H1 (cell line): Measurements from ENCODE around the gene GALNT2. TPM values are rescaled to one million over a fixed set of nuclear protein-coding genes. Genes with fewer than 3 reads are reported as not detected.

Experiments
- CTCF ChIA-PET: fragments of 300-600 bp; sonication (Branson Sonifier 250); formaldehyde crosslinking; loops from one replicate; lab custom pipeline; 2021; ENCODE audit not compliant: partially characterized antibody; lab: Charles Lee
- POLR2A ChIA-PET: fragments of 300-600 bp; sonication (Branson Sonifier 250); formaldehyde crosslinking; loops from one replicate; lab custom pipeline; 2021; ENCODE audit warnings: inconsistent platforms; ENCODE audit not compliant: partially characterized antibody; lab: Charles Lee
- DNase-seq, 2 experiments: peaks; one replicate each; pipeline versions ENCODE4 v3.0.0 to v3.0.0-alpha.2; 2010 to 2022; ENCODE audit warnings: low spot score in 2 of 2, low read depth in 1 of 2, mixed read lengths in 1 of 2
- FAIRE-seq: peaks from 2 replicates; lab custom pipeline; 2011; peaks lifted over from hg19 to GRCh38; lab: Jason Lieb, UNC
- H2AFZ ChIP-seq: 2 replicates; pipeline ENCODE4 v1.8.1; 2012; ENCODE audit warnings: low read length, inconsistent platforms
- H2AK5ac ChIP-seq: 2 replicates; pipeline ENCODE4 v1.6.1; 2013; ENCODE audit warnings: low read depth, low read length
- H2BK120ac ChIP-seq: replicated peaks from 2 replicates; pipeline ENCODE3; 2013; ENCODE audit warnings: low read depth, low read length, inconsistent platforms
- H2BK12ac ChIP-seq: 2 replicates; pipeline ENCODE4 v1.6.1; 2013; ENCODE audit warnings: low read depth, low read length
- H2BK15ac ChIP-seq: 2 replicates; pipeline ENCODE4 v1.6.1; 2013; ENCODE audit warnings: low read length
- H2BK20ac ChIP-seq: 2 replicates; pipeline ENCODE4 v1.6.1; 2013; ENCODE audit warnings: low read length
- H2BK5ac ChIP-seq: 2 replicates; pipeline ENCODE4 v1.6.1; 2013; ENCODE audit warnings: low read depth, low read length
- H3K14ac ChIP-seq: 2 replicates; pipeline ENCODE4 v1.6.1; 2013; ENCODE audit warnings: inconsistent platforms; ENCODE audit not compliant: insufficient read length
- H3K18ac ChIP-seq: 2 replicates; pipeline ENCODE4 v1.6.1; 2013; ENCODE audit warnings: low read length; ENCODE audit errors: extremely low read depth
- H3K23ac ChIP-seq: 2 replicates; pipeline ENCODE4 v1.6.1; 2013; ENCODE audit warnings: inconsistent platforms; ENCODE audit not compliant: insufficient read length
- H3K23me2 ChIP-seq: 2 replicates; pipeline ENCODE4 v1.6.1; 2013; ENCODE audit warnings: low read depth, low read length
- H3K27ac ChIP-seq: 2 replicates; pipeline ENCODE4 v1.6.1; 2011; ENCODE audit warnings: low read depth, low read length, inconsistent platforms
- H3K27me3 ChIP-seq, 4 experiments: replicated peaks in 1 of 4; 1 replicate in 1 of 4; 2 replicates in 3 of 4; pipeline versions ENCODE4 v1.6.1 to v1.8.1; 2011 to 2013; ENCODE audit warnings: low read length in 3 of 4, mild to moderate bottlenecking in 3 of 4, inconsistent platforms in 2 of 4, mixed read lengths in 2 of 4, moderate library complexity in 1 of 4; ENCODE audit not compliant: control insufficient read depth in 3 of 4, insufficient read depth in 3 of 4; ENCODE audit errors: extremely low read depth in 1 of 4
- H3K36me3 ChIP-seq, 4 experiments: 2 replicates each; pipeline versions ENCODE4 v1.6.1 to v1.8.1; 2011 to 2013; ENCODE audit warnings: mild to moderate bottlenecking in 4 of 4, low read length in 3 of 4, moderate library complexity in 2 of 4, control low read depth in 1 of 4, inconsistent platforms in 1 of 4; ENCODE audit not compliant: insufficient read depth in 4 of 4, control insufficient read depth in 2 of 4
- H3K4ac ChIP-seq: replicated peaks from 2 replicates; pipeline ENCODE3; 2013; ENCODE audit warnings: low read length, low read depth, mixed read lengths, inconsistent platforms; ENCODE audit not compliant: insufficient read length
- H3K4me1 ChIP-seq, 4 experiments: replicated peaks in 1 of 4; 1 replicate in 1 of 4; 2 replicates in 3 of 4; pipeline versions ENCODE4 v1.6.1 to v1.8.1; 2011 to 2013; ENCODE audit warnings: low read length in 3 of 4, inconsistent platforms in 2 of 4, mixed read lengths in 1 of 4; ENCODE audit not compliant: insufficient read depth in 4 of 4, control insufficient read depth in 3 of 4
- H3K4me2 ChIP-seq, 2 experiments: 2 replicates each; pipeline versions ENCODE4 v1.6.1 to v1.8.1; 2011 to 2013; ENCODE audit warnings: low read depth in 2 of 2, low read length in 2 of 2, control low read depth in 1 of 2, inconsistent platforms in 1 of 2, mild to moderate bottlenecking in 1 of 2; ENCODE audit not compliant: insufficient read depth in 1 of 2
- H3K4me3 ChIP-seq, 4 experiments: fragments of 200-600, 300-600 bp in 1 of 4; sonication (generic), shearing (Covaris generic), sonication (Bioruptor Twin) in 1 of 4; 2 replicates each; pipeline versions ENCODE4 v1.5.1 to v1.8.1; 2011 to 2016; ENCODE audit warnings: low read length in 4 of 4, low read depth in 3 of 4, control low read depth in 2 of 4, inconsistent platforms in 2 of 4, mild to moderate bottlenecking in 2 of 4, mixed read lengths in 1 of 4, moderate library complexity in 1 of 4; ENCODE audit not compliant: insufficient read depth in 2 of 4; ENCODE audit errors: extremely low read depth in 1 of 4
- H3K56ac ChIP-seq: replicated peaks from 2 replicates; pipeline ENCODE3; 2013; ENCODE audit warnings: low read depth, mild to moderate bottlenecking, mixed read lengths, low read length, inconsistent platforms; ENCODE audit not compliant: insufficient read length
- H3K79me1 ChIP-seq: 2 replicates; pipeline ENCODE4 v1.6.1; 2013; ENCODE audit warnings: low read depth, low read length, control low read depth
- H3K79me2 ChIP-seq, 2 experiments: 2 replicates each; pipeline versions ENCODE4 v1.6.1 to v1.8.1; 2012 to 2013; ENCODE audit warnings: low read length in 2 of 2, mild to moderate bottlenecking in 2 of 2, inconsistent platforms in 1 of 2; ENCODE audit not compliant: insufficient read depth in 2 of 2, control insufficient read depth in 1 of 2
- H3K9ac ChIP-seq, 4 experiments: replicated peaks in 1 of 4; 1 replicate in 1 of 4; 2 replicates in 3 of 4; pipeline versions ENCODE4 v1.6.1 to v1.8.1; 2011 to 2013; ENCODE audit warnings: low read depth in 3 of 4, low read length in 3 of 4, control low read depth in 2 of 4, mild to moderate bottlenecking in 2 of 4, moderate library complexity in 2 of 4, inconsistent platforms in 1 of 4; ENCODE audit errors: extremely low read depth in 1 of 4
- H3K9me3 ChIP-seq, 2 experiments: 2 replicates each; pipeline versions ENCODE4 v1.6.1 to v1.8.1; 2012 to 2013; ENCODE audit warnings: mild to moderate bottlenecking in 2 of 2, moderate library complexity in 2 of 2, control low read depth in 1 of 2, inconsistent platforms in 1 of 2, low read depth in 1 of 2, low read length in 1 of 2, mixed read lengths in 1 of 2; ENCODE audit not compliant: insufficient read depth in 2 of 2
- H4K20me1 ChIP-seq, 2 experiments: replicated peaks in 1 of 2; 2 replicates each; pipeline versions ENCODE3 to v1.8.1; 2011 to 2013; ENCODE audit warnings: inconsistent platforms in 2 of 2, low read length in 2 of 2, mild to moderate bottlenecking in 1 of 2; ENCODE audit not compliant: insufficient read depth in 2 of 2, control insufficient read depth in 1 of 2
- H4K5ac ChIP-seq: 2 replicates; pipeline ENCODE4 v1.6.1; 2013; ENCODE audit warnings: low read length, low read depth, mixed read lengths, inconsistent platforms; ENCODE audit not compliant: insufficient read length
- H4K8ac ChIP-seq: 2 replicates; pipeline ENCODE4 v1.8.0; 2013; ENCODE audit warnings: mild to moderate bottlenecking, moderate library complexity, low read length, inconsistent platforms; ENCODE audit not compliant: insufficient read depth; ENCODE audit errors: extremely low read depth
- H4K91ac ChIP-seq: replicated peaks from 2 replicates; pipeline ENCODE3; 2013; ENCODE audit warnings: low read length, mixed read lengths, inconsistent platforms; ENCODE audit not compliant: insufficient read length
- ATF2 ChIP-seq: IDR thresholded peaks from 2 replicates; pipeline ENCODE4 v1.6.1; 2012; ENCODE audit warnings: low read length, inconsistent platforms
- BCL11A ChIP-seq, 2 experiments: IDR thresholded peaks; one replicate each; pipeline ENCODE4 v1.6.1; 2011; ENCODE audit warnings: low read depth in 2 of 2, low read length in 2 of 2, mild to moderate bottlenecking in 2 of 2
- CHD2 ChIP-seq: IDR thresholded peaks from 2 replicates; pipeline ENCODE4 v1.6.1; 2012; ENCODE audit warnings: low read length, improper control_type of control experiment
- CREB1 ChIP-seq: IDR thresholded peaks from 2 replicates; pipeline ENCODE4 v1.6.1; 2012; ENCODE audit warnings: inconsistent platforms
- FOSL1 ChIP-seq: IDR thresholded peaks from 2 replicates; pipeline ENCODE4 v1.6.1; 2011; ENCODE audit warnings: mild to moderate bottlenecking, low read depth, low read length, moderate library complexity; ENCODE audit not compliant: insufficient read depth
- HDAC2 ChIP-seq, 2 experiments: fragments of 300-600 bp in 1 of 2; sonication (generic) in 1 of 2; IDR thresholded peaks; 2 replicates each; pipeline ENCODE4 v1.6.1; 2011 to 2012; ENCODE audit warnings: low read depth in 2 of 2, low read length in 2 of 2, mild to moderate bottlenecking in 2 of 2, moderate library complexity in 2 of 2, borderline replicate concordance in 1 of 2, inconsistent platforms in 1 of 2
- JUND ChIP-seq: IDR thresholded peaks from 2 replicates; pipeline ENCODE4 v1.6.1; 2011; ENCODE audit warnings: mild to moderate bottlenecking, improper control_type of control experiment, low read length
- KDM4A ChIP-seq: IDR thresholded peaks from one replicate; pipeline ENCODE4 v1.7.1; 2012; ENCODE audit warnings: low read depth, mild to moderate bottlenecking, moderate library complexity, low read length, inconsistent platforms; ENCODE audit not compliant: severe bottlenecking
- MAFK ChIP-seq: IDR thresholded peaks from 2 replicates; pipeline ENCODE4 v1.6.1; 2012; ENCODE audit warnings: low read depth, mild to moderate bottlenecking, improper control_type of control experiment, low read length
- SIRT6 ChIP-seq: IDR thresholded peaks from one replicate; pipeline ENCODE4 v1.7.1; 2012; ENCODE audit warnings: low read length, inconsistent platforms
- SIX5 ChIP-seq: IDR thresholded peaks from 2 replicates; pipeline ENCODE4 v1.6.1; 2011; ENCODE audit warnings: mild to moderate bottlenecking, low read depth, low read length
- SUZ12 ChIP-seq: fragments of 200-600 bp; sonication (generic); IDR thresholded peaks from 2 replicates; pipeline ENCODE4 v1.6.1; 2012; ENCODE audit warnings: mild to moderate bottlenecking, inconsistent platforms, low read length, moderate library complexity, mixed read lengths
- polyA plus RNA-seq, 7 experiments: library from polyadenylated mRNA; depleted of rRNA in 3 of 7; stranded (reverse) in 5 of 7; unstranded in 2 of 7; fragments of >200 nt in 5 of 7; fragments of 200-250 nt in 2 of 7; gene quantifications; 1 replicate in 5 of 7; 2 replicates in 1 of 7; 4 replicates in 1 of 7; pipeline versions ENCODE4 v1.2.1 to v1.2.3, GENCODE V29; 2011 to 2013; ENCODE audit warnings: missing spikeins in 2 of 7, mixed read lengths in 2 of 7
- total RNA-seq: library from RNA; stranded (reverse); fragmentation: NEBNext Ultra II Directional; extraction: Animal tissue kit (Norgen Biotek cat#: 25700); gene quantifications from 2 replicates; pipeline ENCODE4 v1.2.1, GENCODE V29; 2021

GALNT2 gene
- total and polyA plus RNA-seq, 2 of the 8 experiments (the other 6 are each of a cell fraction or from before 2014, with no cell fraction given) = 34.5 to 75.3 TPM

- FAIRE-seq = no peak
- peaks cover 0 to 14% (median 4%) of the 10 kb centered on the region in 4 experiments; a peak in 6 of 7 replicates for H3K4me1 ChIP-seq
These were observed 159.8 kb downstream of the GALNT2 start for GRCh38 chr1:230226814-230227213.

More at GRCh38 chr1:230226814-230227213, 159.8 kb downstream of the GALNT2 start:
- Histone ChIP-seq H3K23me2 (no peaks in the 10 kb centered on the region), H3K4me2 (no peak overlapping the region), H3K18ac (no peak overlapping the region), H3K4me3 (no peak overlapping the region), H2BK12ac (no peak overlapping the region), H4K20me1 (peaks cover 0 to 1% of the 10 kb centered on the region in 2 experiments), H4K5ac (no peak overlapping the region), H3K4ac (no peak overlapping the region), H2BK5ac (no peak overlapping the region), H4K8ac (no peak overlapping the region), H3K27ac (no peak overlapping the region), H3K23ac (no peak overlapping the region), H3K9me3 (no peaks in the 10 kb centered on the region), H2AK5ac (no peak overlapping the region), H2BK20ac (no peak overlapping the region), H3K79me1 (peaks cover 6% of the 10 kb centered on the region), H2AFZ (no peak overlapping the region), H3K56ac (no peak overlapping the region), H2BK15ac (no peak overlapping the region), H2BK120ac (no peak overlapping the region), H3K14ac (no peak overlapping the region), H3K27me3 (no peaks in the 10 kb centered on the region), H3K79me2 (0 out of 4 replicates have a peak, but pooled peaks cover 0 to 3% of the 10 kb centered on the region in 2 experiments), H4K91ac (no peak overlapping the region), H3K9ac (no peak overlapping the region), H3K36me3 (no peaks in the 10 kb centered on the region)
- ChIA-PET POLR2A (interaction anchor here (1.1 kb wide), 1 partner anchor 25 kb away, joined by 3 read pairs; no protein-coding TSS in a partner anchor), CTCF (interaction anchor here (1.9 kb wide), 1 partner anchor 12 kb away, joined by 6 read pairs; no protein-coding TSS in a partner anchor)
- DNase-seq = no peak
- TF ChIP-seq HDAC2 (IDR thresholded peaks at IDR 0.05; ENCODE audit: borderline replicate concordance in 1 of 2, low read depth in 2 of 2, low read length in 2 of 2) (no peak), MAFK (no peak), SIX5 (no peak), ATF2 (no peak), SIRT6 (no peak), FOSL1 (no peak), BCL11A (IDR thresholded peaks at IDR 0.05; ENCODE audit: low read depth in 2 of 2, low read length in 2 of 2) (no peak), SUZ12 (no peak), CHD2 (no peak), CREB1 (no peak), KDM4A (no peak), JUND (no peak)
